Astrocyte (in vitro differentiated cells and primary cell): Measurements from ENCODE around the gene PRRC2B. TPM values are rescaled to one million over a fixed set of nuclear protein-coding genes. Genes with fewer than 3 reads are reported as not detected.

ENCODE experiments used
- DNase-seq: peaks from one replicate; pipeline ENCODE4 v3.0.0-alpha.2; 2010; ENCODE audit warnings: low read depth
- FAIRE-seq: peaks from 2 replicates; lab custom pipeline; 2011; peaks lifted over from hg19 to GRCh38; lab: Jason Lieb, UNC
- H2AFZ ChIP-seq: 2 replicates; pipeline ENCODE4 v1.6.0; 2012; ENCODE audit warnings: low read depth, low read length, inconsistent platforms
- H3K27ac ChIP-seq: 2 replicates; pipeline ENCODE4 v1.5.1; 2011; ENCODE audit warnings: low read depth, low read length, inconsistent platforms
- H3K27me3 ChIP-seq: 2 replicates; pipeline ENCODE4 v1.6.0; 2011; ENCODE audit warnings: low read length, inconsistent platforms; ENCODE audit not compliant: insufficient read depth
- H3K36me3 ChIP-seq: 2 replicates; pipeline ENCODE4 v1.5.1; 2011; ENCODE audit warnings: low read length, inconsistent platforms; ENCODE audit not compliant: insufficient read depth
- H3K4me1 ChIP-seq: 2 replicates; pipeline ENCODE4 v1.5.1; 2011; ENCODE audit warnings: low read length, inconsistent platforms; ENCODE audit not compliant: insufficient read depth
- H3K4me2 ChIP-seq: 2 replicates; pipeline ENCODE4 v1.6.0; 2012; ENCODE audit warnings: low read length, inconsistent platforms
- H3K4me3 ChIP-seq: 2 replicates; pipeline ENCODE4 v1.5.1; 2011; ENCODE audit warnings: low read depth, mild to moderate bottlenecking, low read length, inconsistent platforms; ENCODE audit not compliant: insufficient read depth
- H3K79me2 ChIP-seq: 2 replicates; pipeline ENCODE4 v1.6.0; 2012; ENCODE audit warnings: mild to moderate bottlenecking, low read length, inconsistent platforms; ENCODE audit not compliant: insufficient read depth
- H3K9ac ChIP-seq: 2 replicates; pipeline ENCODE4 v1.6.0; 2012; ENCODE audit warnings: mild to moderate bottlenecking, low read length, inconsistent platforms
- H3K9me3 ChIP-seq: 2 replicates; pipeline ENCODE4 v1.5.1; 2012; ENCODE audit warnings: low read depth, mild to moderate bottlenecking, low read length, inconsistent platforms; ENCODE audit not compliant: insufficient read depth
- H4K20me1 ChIP-seq: 2 replicates; pipeline ENCODE4 v1.6.0; 2012; ENCODE audit warnings: low read length, inconsistent platforms; ENCODE audit not compliant: insufficient read depth
- H3K27ac Mint-ChIP-seq: one replicate; pipeline ENCODE4 v1.8.0; 2021; ENCODE audit warnings: mild to moderate bottlenecking, mixed read lengths; ENCODE audit not compliant: unreplicated experiment
- H3K27me3 Mint-ChIP-seq: one replicate; pipeline ENCODE4 v1.8.0; 2021; ENCODE audit warnings: low read depth, mixed read lengths; ENCODE audit not compliant: unreplicated experiment
- H3K36me3 Mint-ChIP-seq: one replicate; pipeline ENCODE4 v1.8.0; 2021; ENCODE audit warnings: low read depth, mixed read lengths; ENCODE audit not compliant: unreplicated experiment
- H3K4me1 Mint-ChIP-seq: one replicate; pipeline ENCODE4 v1.8.0; 2021; ENCODE audit warnings: low read depth, mixed read lengths; ENCODE audit not compliant: unreplicated experiment
- H3K4me3 Mint-ChIP-seq: one replicate; pipeline ENCODE4 v1.8.0; 2021; ENCODE audit warnings: mild to moderate bottlenecking, moderate library complexity, mixed read lengths; ENCODE audit not compliant: unreplicated experiment
- H3K9me3 Mint-ChIP-seq: one replicate; pipeline ENCODE4 v1.8.0; 2021; ENCODE audit warnings: mild to moderate bottlenecking, mixed read lengths; ENCODE audit not compliant: unreplicated experiment
- EZH2 ChIP-seq: IDR thresholded peaks from 2 replicates; pipeline ENCODE4 v1.6.1; 2012; ENCODE audit warnings: mild to moderate bottlenecking, low read length, inconsistent platforms; ENCODE audit not compliant: insufficient read depth
- total RNA-seq: library from RNA; stranded (reverse); gene quantifications from 2 replicates; pipeline ENCODE4 v1.2.1, GENCODE V29; 2021
- TF ChIP-seq, protein P1 (sequence below): IDR thresholded peaks from 2 replicates; pipeline ENCODE4 v1.5.1; 2011; ENCODE audit warnings: low read depth, mild to moderate bottlenecking, inconsistent platforms, low read length, moderate library complexity; ENCODE audit not compliant: insufficient read depth

Gene PRRC2B
- total RNA-seq, 1 donor from 2014 or later, result 292 TPM

DNA sequence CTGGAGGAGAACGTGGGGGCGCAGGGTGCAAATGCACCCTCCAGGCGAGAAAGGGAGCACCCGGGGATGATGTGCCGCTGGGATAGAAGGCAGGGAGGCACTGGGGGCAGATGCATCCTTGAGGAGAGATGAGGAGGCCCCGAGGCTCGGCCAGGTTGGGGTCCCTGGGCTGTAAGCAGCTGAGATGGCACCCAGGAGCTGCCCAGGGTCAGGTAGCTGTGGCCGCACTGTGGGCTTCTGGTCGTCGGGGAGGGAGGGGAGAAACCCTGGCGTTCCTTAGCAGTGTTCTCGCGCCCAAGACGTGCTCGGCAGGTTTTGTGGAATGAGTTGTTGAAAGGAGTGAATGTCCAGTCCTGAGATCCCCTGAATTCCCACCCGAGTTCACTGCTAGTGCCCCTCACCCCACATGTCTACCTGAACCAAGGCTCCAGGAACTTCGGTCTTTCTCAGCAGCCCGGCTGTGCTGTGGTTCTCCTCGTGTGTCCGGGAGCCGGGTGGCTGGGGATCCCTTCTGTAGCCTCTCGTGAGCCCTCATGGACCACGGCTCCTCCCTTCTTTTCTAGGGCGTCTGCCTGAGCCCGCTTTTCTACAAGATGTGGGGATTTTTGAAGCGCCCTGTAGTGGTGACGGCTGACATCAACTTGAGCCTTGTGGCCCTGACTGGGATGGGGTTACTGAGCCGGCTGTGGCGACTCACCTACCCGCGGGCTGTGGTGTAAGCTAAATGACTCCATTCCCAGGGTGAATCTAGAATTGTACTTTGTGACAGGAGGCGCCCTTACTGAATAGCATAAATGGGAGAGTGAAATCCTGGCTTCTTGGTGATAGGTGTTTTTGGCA lies 110.0 kb downstream of the PRRC2B start:
- Histone ChIP-seq H4K20me1 (peaks cover 45% of the 10 kb centered on the region), H3K9ac (peak overlapping the region; percentile 81), H3K27ac (no peak overlapping the region), H3K36me3 (peaks cover 20% of the 10 kb centered on the region), H3K27me3 (no peaks in the 10 kb centered on the region), H2AFZ (peak overlapping the region; percentile 20), H3K79me2 (peaks cover 9% of the 10 kb centered on the region), H3K4me1 (peaks cover 9% of the 10 kb centered on the region), H3K4me2 (peak overlapping the region; percentile 94), H3K9me3 (no peaks in the 10 kb centered on the region), H3K4me3 (peak overlapping the region; percentile 74)
- Mint-ChIP-seq H3K9me3 (peaks cover 2% of the 10 kb centered on the region), H3K27ac (peak overlapping the region; percentile 88), H3K4me1 (peaks cover 21% of the 10 kb centered on the region), H3K4me3 (peak overlapping the region; percentile 91), H3K36me3 (peaks cover 27% of the 10 kb centered on the region), H3K27me3 (no peaks in the 10 kb centered on the region)
- no peak for DNase-seq
- no peak for FAIRE-seq
- TF ChIP-seq, protein P1, sequence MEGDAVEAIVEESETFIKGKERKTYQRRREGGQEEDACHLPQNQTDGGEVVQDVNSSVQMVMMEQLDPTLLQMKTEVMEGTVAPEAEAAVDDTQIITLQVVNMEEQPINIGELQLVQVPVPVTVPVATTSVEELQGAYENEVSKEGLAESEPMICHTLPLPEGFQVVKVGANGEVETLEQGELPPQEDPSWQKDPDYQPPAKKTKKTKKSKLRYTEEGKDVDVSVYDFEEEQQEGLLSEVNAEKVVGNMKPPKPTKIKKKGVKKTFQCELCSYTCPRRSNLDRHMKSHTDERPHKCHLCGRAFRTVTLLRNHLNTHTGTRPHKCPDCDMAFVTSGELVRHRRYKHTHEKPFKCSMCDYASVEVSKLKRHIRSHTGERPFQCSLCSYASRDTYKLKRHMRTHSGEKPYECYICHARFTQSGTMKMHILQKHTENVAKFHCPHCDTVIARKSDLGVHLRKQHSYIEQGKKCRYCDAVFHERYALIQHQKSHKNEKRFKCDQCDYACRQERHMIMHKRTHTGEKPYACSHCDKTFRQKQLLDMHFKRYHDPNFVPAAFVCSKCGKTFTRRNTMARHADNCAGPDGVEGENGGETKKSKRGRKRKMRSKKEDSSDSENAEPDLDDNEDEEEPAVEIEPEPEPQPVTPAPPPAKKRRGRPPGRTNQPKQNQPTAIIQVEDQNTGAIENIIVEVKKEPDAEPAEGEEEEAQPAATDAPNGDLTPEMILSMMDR, result no peak
- TF ChIP-seq EZH2, result peak; percentile 20

DNA sequence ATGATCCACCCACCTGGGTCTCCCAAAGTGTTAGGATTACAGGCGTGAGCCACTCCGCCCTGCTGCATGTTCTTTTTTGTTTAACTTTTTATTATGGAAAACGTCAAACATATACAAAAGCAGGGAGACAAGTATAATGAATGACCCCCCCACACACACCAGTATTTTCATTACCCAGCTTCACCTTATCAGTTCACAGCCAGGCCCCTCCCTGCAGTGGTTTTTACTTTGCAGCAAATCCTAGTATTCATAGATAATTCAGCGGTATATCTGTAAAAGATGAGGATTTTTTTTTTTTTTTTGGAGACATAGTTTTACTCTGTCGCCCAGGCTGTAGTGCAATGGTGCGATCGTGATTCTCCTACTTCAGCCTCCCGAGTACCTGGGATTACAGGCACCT lies 111.1 kb downstream of the PRRC2B start:
- no peak overlapping the region for H3K4me3 ChIP-seq
- no peak overlapping the region for H2AFZ ChIP-seq
- no peak overlapping the region for H3K4me2 ChIP-seq
- H3K9ac ChIP-seq, result no peak overlapping the region
- H3K4me1 Mint-ChIP-seq, result peaks cover 21% of the 10 kb centered on the region
- H3K36me3 Mint-ChIP-seq, result peaks cover 30% of the 10 kb centered on the region
- H3K27me3 Mint-ChIP-seq, result no peaks in the 10 kb centered on the region
- H3K36me3 ChIP-seq, result peaks cover 15% of the 10 kb centered on the region
- H3K27ac Mint-ChIP-seq, result no peak overlapping the region
- TF ChIP-seq EZH2, result no peak
- TF ChIP-seq, protein P1, result no peak
- no peaks in the 10 kb centered on the region for H3K9me3 ChIP-seq
- H3K79me2 ChIP-seq, result peaks cover 9% of the 10 kb centered on the region
- no peaks in the 10 kb centered on the region for H3K27me3 ChIP-seq
- H3K4me1 ChIP-seq, result peaks cover 9% of the 10 kb centered on the region
- H3K9me3 Mint-ChIP-seq, result peaks cover 2% of the 10 kb centered on the region
- H3K4me3 Mint-ChIP-seq, result no peak overlapping the region
- peaks cover 35% of the 10 kb centered on the region for H4K20me1 ChIP-seq
- no peak for FAIRE-seq
- no peak overlapping the region for H3K27ac ChIP-seq
- no peak for DNase-seq

DNA sequence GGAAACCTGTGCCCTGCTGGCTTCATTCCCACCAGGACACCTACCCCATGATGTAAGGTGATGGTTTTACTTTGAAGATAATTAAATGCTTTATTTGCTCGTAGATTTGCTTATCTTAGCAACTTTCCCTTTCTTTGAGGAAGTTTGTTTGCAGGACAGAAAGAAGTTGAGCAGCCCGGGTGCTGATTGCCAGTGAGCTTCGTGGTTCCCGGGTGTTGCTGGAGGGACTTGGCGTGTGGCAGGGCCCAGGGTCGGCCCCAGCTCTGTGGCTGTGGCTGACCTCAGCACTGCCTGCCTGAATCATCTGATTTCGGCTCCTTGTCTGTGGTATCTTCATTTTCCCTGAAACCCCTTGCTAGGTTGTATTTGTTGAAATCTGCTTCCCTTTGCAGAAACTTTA lies 117.5 kb downstream of the PRRC2B start:
- no peak overlapping the region for H3K4me3 ChIP-seq
- H3K36me3 Mint-ChIP-seq, result peaks cover 36% of the 10 kb centered on the region
- peaks cover 28% of the 10 kb centered on the region for H3K36me3 ChIP-seq
- no peaks in the 10 kb centered on the region for H4K20me1 ChIP-seq
- no peaks in the 10 kb centered on the region for H3K79me2 ChIP-seq
- FAIRE-seq (no peak), DNase-seq (no peak)
- H3K4me1 ChIP-seq, result no peaks in the 10 kb centered on the region
- H3K9me3 Mint-ChIP-seq, result no peaks in the 10 kb centered on the region
- no peak overlapping the region for H3K27ac ChIP-seq
- peaks cover under 1% of the 10 kb centered on the region for H3K9me3 ChIP-seq
- no peak overlapping the region for H3K4me3 Mint-ChIP-seq
- no peak overlapping the region for H2AFZ ChIP-seq
- H3K27ac Mint-ChIP-seq, result no peak overlapping the region
- no peak overlapping the region for H3K4me2 ChIP-seq
- no peaks in the 10 kb centered on the region for H3K27me3 Mint-ChIP-seq
- H3K4me1 Mint-ChIP-seq, result no peaks in the 10 kb centered on the region
- TF ChIP-seq EZH2, result no peak
- TF ChIP-seq, protein P1, result no peak
- no peaks in the 10 kb centered on the region for H3K27me3 ChIP-seq
- no peak overlapping the region for H3K9ac ChIP-seq
